GM18519 (cell line): Measurements from ENCODE around the gene PLXNA1.
A peak's percentile ranks its signal among the peaks of the same experiment; 100 is the strongest.

Experiments
- ATAC-seq: cut with Tn5 transposase; IDR thresholded peaks from one replicate; pipeline ENCODE4 v1.9.1; 2021; ENCODE audit warnings: mild to moderate bottlenecking, moderate library complexity; ENCODE audit not compliant: unreplicated experiment, low FRiP score

Gene PLXNA1

DNA sequence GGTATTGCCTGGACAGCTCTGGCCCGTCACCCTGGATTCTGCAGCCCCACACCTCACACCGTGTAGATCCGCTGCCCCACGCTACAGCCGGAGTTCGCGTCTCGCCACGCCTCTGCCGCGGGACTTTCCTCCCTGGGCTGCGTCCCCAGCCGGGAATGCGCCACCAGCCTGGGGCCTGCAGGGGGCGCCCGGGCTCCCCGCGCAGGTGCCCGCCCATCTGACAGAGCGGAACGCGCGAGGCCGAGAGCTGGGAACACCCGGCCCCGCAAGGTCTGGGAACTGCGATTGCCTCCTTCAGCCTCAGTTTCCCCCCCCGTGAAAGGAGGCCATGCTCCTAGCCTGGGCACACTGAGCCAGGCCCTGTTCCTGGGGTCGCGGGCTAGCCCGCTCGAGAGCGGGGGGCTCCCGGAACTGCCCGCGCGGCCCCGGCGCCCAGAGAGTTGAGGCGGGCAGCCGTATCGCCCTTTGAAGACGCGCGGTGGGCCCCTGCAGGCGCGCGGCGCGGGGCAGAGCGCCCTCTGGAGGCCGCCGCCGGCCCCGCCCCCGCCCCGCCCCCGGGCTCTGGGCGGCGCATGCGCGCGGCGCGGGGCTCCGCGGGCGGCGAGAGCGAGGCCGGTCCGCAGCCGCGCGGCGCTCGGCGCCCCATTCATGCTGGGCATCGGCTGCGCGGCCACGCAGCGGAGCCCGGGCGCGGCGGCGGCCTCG, at the start of gene PLXNA1:
Gene PLXNA1 (plus strand): TSS at position 645 of the 705 bp plus-strand sequence. CDS start 5,479 bp downstream, outside the sequence.
- ATAC-seq: peak; percentile 50

- no peak for ATAC-seq
Observed at GRCh38 chr3:126934031-126934531, 48.8 kb upstream of the PLXNA1 start.

DNA sequence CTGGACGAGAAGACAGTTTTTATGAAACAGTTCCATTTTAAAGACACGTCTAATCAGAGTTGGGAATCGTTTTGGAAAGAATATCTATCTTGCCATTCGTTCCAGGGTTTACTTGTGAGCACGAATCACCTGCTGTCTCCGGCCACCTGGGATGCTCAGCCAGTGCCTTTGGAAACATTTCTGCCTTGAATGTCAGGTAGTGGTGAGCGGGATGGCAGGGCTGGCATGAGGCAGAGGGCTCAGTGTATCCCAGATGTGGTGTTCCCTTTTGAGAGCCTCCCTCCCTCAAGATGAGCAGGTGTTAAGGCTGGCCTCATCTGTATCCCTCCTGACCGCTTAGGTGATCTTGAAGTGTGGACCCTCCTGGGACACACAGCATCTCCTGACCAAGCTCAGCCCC, 47.9 kb upstream of the PLXNA1 start:
- no peak for ATAC-seq

DNA sequence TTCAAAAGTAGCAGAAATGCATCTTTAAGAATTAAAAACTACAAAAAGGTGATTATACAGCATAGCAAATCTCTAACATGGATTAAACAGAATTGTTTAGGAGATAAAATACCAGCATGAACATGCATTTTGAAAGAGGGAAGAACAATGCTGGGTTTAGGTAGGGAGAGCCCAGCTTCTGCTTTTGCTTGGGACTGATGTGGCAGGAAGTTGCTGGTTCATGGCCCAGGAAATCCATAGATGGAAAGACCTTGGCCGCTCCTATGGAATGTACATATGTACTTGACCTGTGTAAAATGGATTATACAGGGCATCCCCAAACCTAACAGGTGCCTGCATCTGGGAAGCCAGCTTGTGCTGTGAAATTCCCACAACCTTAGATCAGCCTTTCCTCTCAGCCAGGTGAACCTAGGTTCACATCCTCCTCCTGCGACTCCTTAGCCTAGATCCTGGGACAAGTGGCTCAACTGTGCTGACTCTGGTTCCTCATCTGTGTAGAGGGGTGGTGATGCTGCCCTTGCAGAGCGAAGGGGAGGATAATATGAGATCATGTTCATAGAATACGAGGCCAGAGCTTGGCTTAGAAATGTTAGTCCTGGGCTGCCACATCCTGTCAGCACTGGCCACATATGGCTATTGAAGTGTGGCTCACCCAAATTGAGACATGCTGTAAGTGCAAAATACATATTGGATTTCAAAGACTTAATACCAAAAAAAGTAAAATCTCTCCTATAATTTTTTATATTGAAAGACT, 47.0 kb upstream of the PLXNA1 start:
- ATAC-seq: no peak

GRCh38 chr3:126936853-126937425, 46.0 kb upstream of the PLXNA1 start:
- ATAC-seq: no peak

GRCh38 chr3:126937533-126937932, 45.4 kb upstream of the PLXNA1 start:
- no peak for ATAC-seq

DNA sequence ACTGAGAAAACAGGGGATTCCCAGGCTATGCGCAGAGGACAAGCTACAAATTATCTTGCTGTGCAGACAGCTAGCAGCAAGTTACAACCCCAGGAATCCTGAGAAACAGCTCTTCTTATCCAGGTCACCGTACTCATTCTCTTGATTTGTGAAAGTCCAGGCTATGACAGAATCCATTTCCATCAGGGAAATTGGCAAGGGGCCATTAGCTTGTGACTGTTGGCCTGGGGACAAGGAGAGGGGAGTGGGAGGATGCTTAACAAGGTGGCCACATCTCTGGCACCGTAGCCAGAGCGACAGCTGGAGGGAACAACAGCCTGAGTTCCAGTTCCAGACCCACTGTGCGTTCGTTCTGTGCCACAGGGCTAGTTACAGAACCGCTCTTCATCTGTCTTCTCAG, 44.9 kb upstream of the PLXNA1 start:
- ATAC-seq: no peak

GRCh38 chr3:126938520-126939337, 44.2 kb upstream of the PLXNA1 start:
- no peak for ATAC-seq

DNA sequence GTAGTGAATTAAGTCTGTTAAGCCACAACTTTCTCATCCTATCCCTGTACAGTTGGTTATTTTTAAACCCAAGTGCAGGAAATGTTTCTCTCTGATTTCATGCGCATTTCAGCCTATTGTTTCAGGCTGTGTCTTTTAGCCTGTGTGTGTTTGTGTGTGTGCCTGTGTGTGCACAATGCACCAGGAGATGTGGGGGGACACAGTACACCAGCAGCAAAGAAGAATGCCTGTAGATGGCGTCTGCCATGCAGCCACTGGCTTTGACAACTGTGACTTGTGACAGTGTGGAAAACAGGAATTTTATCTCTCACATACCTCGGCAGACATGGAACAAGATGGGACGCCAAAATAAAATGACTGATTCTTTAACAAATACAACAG, 43.6 kb upstream of the PLXNA1 start:
- no peak for ATAC-seq

DNA sequence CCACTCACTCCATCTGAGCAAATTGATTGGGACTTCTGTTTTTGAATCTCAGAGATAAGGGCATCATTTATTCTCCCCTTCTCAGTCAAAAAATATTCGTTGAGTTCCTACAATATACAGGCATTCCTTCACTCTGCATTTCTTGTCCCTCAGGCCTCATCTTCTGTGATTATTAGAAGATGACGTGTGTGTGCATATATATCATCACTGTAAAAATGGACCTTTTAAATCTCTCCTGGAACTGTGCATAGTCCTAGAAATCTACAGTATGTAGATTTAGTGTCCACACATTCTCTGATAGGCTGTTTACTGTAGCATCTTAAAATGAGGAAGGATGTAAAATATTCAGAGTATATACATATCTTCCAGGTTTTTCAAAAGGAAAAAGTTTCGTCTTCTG, 43.2 kb upstream of the PLXNA1 start:
- no peak for ATAC-seq

DNA sequence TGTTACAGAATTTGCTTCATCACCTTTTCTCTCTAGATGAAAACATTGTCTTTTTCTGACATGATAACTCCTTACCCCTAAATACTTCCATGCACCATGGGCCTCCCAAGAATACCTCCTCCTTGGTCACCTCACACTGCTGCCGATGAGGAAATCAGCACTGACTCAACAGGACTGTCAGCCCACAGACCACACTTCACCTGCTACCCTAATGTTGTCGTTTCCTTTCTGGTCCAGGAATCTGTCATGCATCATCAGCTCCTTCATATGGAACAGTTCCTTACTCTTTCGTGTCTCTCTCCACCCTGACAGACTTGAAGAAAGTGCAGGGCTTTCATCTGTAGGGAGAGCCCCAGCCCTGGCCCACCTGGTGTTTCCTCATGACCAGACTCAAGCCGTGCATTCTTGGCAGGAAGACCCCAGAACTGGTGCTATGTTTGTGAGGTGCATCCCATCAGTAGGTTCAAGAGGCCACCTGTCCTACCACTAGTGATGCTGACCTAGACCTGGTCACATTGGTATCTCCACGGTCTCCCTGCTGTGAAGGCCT, 41.1 kb upstream of the PLXNA1 start:
- no peak for ATAC-seq

- ATAC-seq: no peak
Observed at GRCh38 chr3:126944089-126944965, 38.6 kb upstream of the PLXNA1 start.

- ATAC-seq: no peak
Observed at GRCh38 chr3:126945171-126945721, 37.7 kb upstream of the PLXNA1 start.

DNA sequence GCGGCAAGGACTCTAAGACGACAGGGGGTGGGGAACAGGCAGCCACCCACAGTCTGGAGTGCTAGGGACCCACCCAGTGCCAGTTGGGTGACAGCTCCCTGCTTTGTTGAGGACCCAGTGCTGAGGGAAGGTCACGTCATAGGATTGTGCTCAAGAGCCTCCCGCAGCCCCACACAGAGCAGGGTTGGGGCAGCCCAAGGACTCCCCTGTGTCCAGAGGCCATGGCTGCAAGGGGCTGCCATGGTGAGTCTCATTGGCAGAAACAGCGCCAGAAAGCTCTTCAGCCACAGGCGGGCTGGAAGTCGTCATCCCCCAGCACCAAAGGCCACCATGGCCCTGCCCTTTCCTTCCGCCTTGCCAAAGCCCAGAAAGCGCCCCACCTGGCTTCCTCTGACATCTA, 37.0 kb upstream of the PLXNA1 start:
- ATAC-seq: no peak

DNA sequence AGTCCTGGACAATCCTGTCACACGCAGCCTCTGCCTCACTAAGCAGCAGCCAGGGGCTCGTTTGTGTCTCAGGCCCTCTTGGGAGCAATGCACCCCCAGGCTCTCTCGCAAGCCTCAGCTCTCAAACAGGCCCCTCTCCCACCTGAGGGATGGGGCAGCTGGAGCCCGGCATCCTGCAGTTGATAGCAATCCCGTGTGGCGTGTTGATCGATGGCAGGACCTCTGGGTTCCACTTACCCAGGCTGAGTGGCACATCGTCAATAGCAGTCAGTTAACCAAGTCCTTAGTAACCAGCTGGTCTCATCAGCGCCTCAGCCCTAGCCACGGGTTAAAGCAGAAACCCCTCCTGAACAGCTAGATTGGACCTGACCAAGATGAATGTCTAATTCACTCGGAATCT, 36.5 kb upstream of the PLXNA1 start:
- ATAC-seq: no peak

- no peak for ATAC-seq
Observed at GRCh38 chr3:126947429-126947828, 35.5 kb upstream of the PLXNA1 start.

GRCh38 chr3:126948980-126949535, 33.9 kb upstream of the PLXNA1 start:
- ATAC-seq: no peak

GRCh38 chr3:126951561-126951960, 31.4 kb upstream of the PLXNA1 start:
- no peak for ATAC-seq
